K562 (cell line): ENCODE data around the gene MPV17L2. TPM values are rescaled to one million over a fixed set of nuclear protein-coding genes. Genes with fewer than 3 reads are reported as not detected.
A peak's percentile ranks its signal among the peaks of the same experiment; 100 is the strongest.

Experiments used
- C11orf30 ChIP-seq: fragments of 450-650 bp; IDR thresholded peaks from 2 replicates; pipeline ENCODE4 v1.6.1; 2016; ENCODE audit warnings: low read depth, mild to moderate bottlenecking
- CBX8 ChIP-seq: fragments of 200-600 bp; sonication (generic); IDR thresholded peaks from 2 replicates; pipeline ENCODE4 v1.6.1; 2012; ENCODE audit warnings: borderline replicate concordance, mixed run types, low read depth, mild to moderate bottlenecking, moderate library complexity, mixed read lengths, low read length, control low read depth, inconsistent platforms; ENCODE audit not compliant: poor library complexity, severe bottlenecking; ENCODE audit errors: extremely low read depth
- FOXJ2 ChIP-seq: fragments of 200-800 bp; sonication (Bioruptor generic); IDR thresholded peaks from 2 replicates; pipeline ENCODE4 v1.6.1; 2016; ENCODE audit warnings: missing genetic modification characterization, missing compliant biosample characterization
- GATAD2A ChIP-seq: fragments of 450-650 bp; IDR thresholded peaks from 2 replicates; pipeline ENCODE4 v1.6.1; 2017
- HLTF ChIP-seq: fragments of 450-650 bp; IDR thresholded peaks from 2 replicates; pipeline ENCODE4 v1.6.1; 2016
- HMBOX1 ChIP-seq: sonication (generic); IDR thresholded peaks from 2 replicates; pipeline ENCODE4 v1.6.1; 2016
- JUNB ChIP-seq: fragments of 450-650 bp; formaldehyde crosslinking; conservative IDR thresholded peaks from 2 replicates; pipeline ENCODE4 v1.4.0; 2020; ENCODE audit warnings: mild to moderate bottlenecking
- PATZ1 ChIP-seq: fragments of 250-450 bp; sonication (Bioruptor Pico); IDR thresholded peaks from 2 replicates; pipeline ENCODE4 v1.5.0; 2020; ENCODE audit warnings: mild to moderate bottlenecking, borderline replicate concordance
- PHB ChIP-seq: fragments of 250-450 bp; sonication (Bioruptor Pico); IDR thresholded peaks from 2 replicates; pipeline ENCODE4 v1.5.0; 2021
- REST ChIP-seq, 2 experiments: fragments of 450-650 bp; formaldehyde crosslinking in 1 of 2; IDR thresholded peaks; 2 replicates each; pipeline versions ENCODE4 v1.4.0 to v1.6.1; 2014 to 2020; ENCODE audit warnings: mild to moderate bottlenecking in 2 of 2, borderline replicate concordance in 1 of 2, low read depth in 1 of 2
- SAFB2 ChIP-seq: fragments of 200-400 bp; formaldehyde crosslinking; IDR thresholded peaks from 2 replicates; pipeline ENCODE4 v1.6.1; 2018; ENCODE audit warnings: borderline replicate concordance, low read length, low read depth, moderate library complexity; ENCODE audit not compliant: severe bottlenecking
- SUPT5H ChIP-seq: fragments of 450-650 bp; IDR thresholded peaks from 2 replicates; pipeline ENCODE4 v1.6.1; 2016
- USF1 ChIP-seq: sonication (generic); formaldehyde crosslinking; IDR thresholded peaks from 2 replicates; pipeline ENCODE4 v1.9.0; 2022; ENCODE audit warnings: mild to moderate bottlenecking, missing genetic modification reagents
- ZNF134 ChIP-seq: fragments of 250-450 bp; sonication (Bioruptor Pico); conservative IDR thresholded peaks from 2 replicates; pipeline ENCODE4 v1.4.0; 2020
- ZNF436 ChIP-seq: fragments of 250-450, 450-650 bp; sonication (Bioruptor Pico); formaldehyde crosslinking; IDR thresholded peaks from 2 replicates; pipeline ENCODE4 v1.7.0; 2020; ENCODE audit warnings: mild to moderate bottlenecking
- ZNF644 ChIP-seq: fragments of 200-800 bp; sonication (Bioruptor generic); IDR thresholded peaks from 2 replicates; pipeline ENCODE4 v1.6.1; 2016; ENCODE audit warnings: low read depth, missing genetic modification characterization, missing compliant biosample characterization
- ZSCAN32 ChIP-seq: fragments of 450-650 bp; formaldehyde crosslinking; IDR thresholded peaks from 2 replicates; pipeline ENCODE4 v1.4.0; 2020; ENCODE audit warnings: mild to moderate bottlenecking, moderate library complexity
- polyA plus RNA-seq, 8 experiments: library from polyadenylated mRNA; depleted of rRNA in 4 of 8; stranded (reverse) in 5 of 8; unstranded in 3 of 8; fragments of >200 nt; fragmentation: Nextera tagmentation in 2 of 8; fragmentation: Illumina TruSeq in 1 of 8; extraction: Ambion mirVana in 2 of 8; extraction: Trizol in 1 of 8; gene quantifications; 2 replicates each; pipeline versions ENCODE4 v1.2.1 to v1.2.3, GENCODE V29; 2011 to 2014; ENCODE audit warnings: inconsistent platforms in 1 of 8, missing spikeins in 1 of 8
- total RNA-seq, 7 experiments: library from RNA; depleted of rRNA in 6 of 7; stranded (reverse); fragments of >200 nt in 6 of 7; fragmentation: Illumina TruSeq in 2 of 7; extraction: Trizol in 2 of 7; gene quantifications; 2 replicates each; pipeline versions ENCODE4 v1.2.1 to v1.2.3, GENCODE V29; 2011 to 2021; ENCODE audit warnings: low replicate concordance in 1 of 7

MPV17L2 gene
- total and polyA plus RNA-seq, 9 of the 15 experiments (the other 6 are each of a cell fraction or from before 2014, with no cell fraction given), result 10.6 to 60.2 (median 28.5) TPM

- TF ChIP-seq REST (IDR thresholded peaks at IDR 0.05; ENCODE audit: borderline replicate concordance) (peak; percentile 100), REST (CRISPR knock-in tag; IDR thresholded peaks at IDR 0.05; ENCODE audit: low read depth) (peak; percentile 99), ZSCAN32 (CRISPR knock-in tag) (no peak), SAFB2 (no peak), HMBOX1 (no peak), FOXJ2 (tag) (peak; percentile 63; the same call in 1 of the 2 replicates), HLTF (no peak), ZNF134 (no peak), PHB (no peak), ZNF644 (tag) (peak; percentile 82), ZNF436 (no peak), GATAD2A (no peak), JUNB (CRISPR knock-in tag) (no peak), SUPT5H (no peak), CBX8 (no peak), C11orf30 (no peak), PATZ1 (CRISPR knock-in tag) (no peak), USF1 (CRISPR knock-in tag) (peak; percentile 53; the same call in 1 of the 2 replicates)
Measured at GRCh38 chr19:18233224-18233825, 40.3 kb downstream of the MPV17L2 start (continued).
